A549 (cell line): ENCODE measurements around the gene DARS1. TPM values are rescaled to one million over a fixed set of nuclear protein-coding genes. Genes with fewer than 3 reads are reported as not detected.

Source experiments
- ATAC-seq, 2 experiments: fragments of 200-7000 bp in 1 of 2; fragments of >200 bp in 1 of 2; cut with Nextera tagmentation in 1 of 2; cut with Tn5 transposase in 1 of 2; 3 replicates each; pipeline versions ENCODE4 v1.8.0 to v1.9.1; 2018 to 2020; ENCODE audit warnings: mild to moderate bottlenecking in 1 of 2, moderate library complexity in 1 of 2
- CTCF ChIA-PET: fragments of 300-600 bp; sonication (Branson Sonifier 250); formaldehyde crosslinking; extraction: SDS; loops from one replicate; lab custom pipeline; 2021; ENCODE audit warnings: antibody characterized with exemption, inconsistent platforms; lab: Yijun Ruan, JAX
- POLR2A ChIA-PET: fragments of 350-600 bp; formaldehyde crosslinking; extraction: SDS; loops from one replicate; lab custom pipeline; 2021; ENCODE audit warnings: antibody characterized with exemption, inconsistent platforms; lab: Yijun Ruan, JAX
- DNase-seq, 2 experiments: peaks; one replicate each; pipeline versions ENCODE4 v3.0.0 to v3.0.0-alpha.2; 2011 to 2016; ENCODE audit warnings: low read depth in 1 of 2, low spot score in 1 of 2
- FAIRE-seq: peaks from 2 replicates; lab custom pipeline; 2011; peaks lifted over from hg19 to GRCh38; lab: Jason Lieb, UNC
- H3K27ac ChIP-seq, 2 experiments: fragments of >200 bp; sonication (Bioruptor Twin); formaldehyde crosslinking; 3 replicates each; pipeline ENCODE4 v1.5.1; 2016 to 2017
- H3K4me1 ChIP-seq: fragments of >200 bp; sonication (Bioruptor Twin); formaldehyde crosslinking; 3 replicates; pipeline ENCODE4 v1.6.1; 2016
- H3K4me2 ChIP-seq: fragments of >200 bp; sonication (Bioruptor Twin); formaldehyde crosslinking; 3 replicates; pipeline ENCODE4 v1.6.1; 2016
- H3K4me3 ChIP-seq: fragments of >200 bp; sonication (Bioruptor Twin); formaldehyde crosslinking; 3 replicates; pipeline ENCODE4 v1.5.1; 2016
- H3K9me3 ChIP-seq: fragments of >200 bp; sonication (Bioruptor Twin); formaldehyde crosslinking; 3 replicates; pipeline ENCODE4 v1.6.1; 2016
- BCL3 ChIP-seq: fragments of >200 bp; sonication (Bioruptor Twin); formaldehyde crosslinking; IDR thresholded peaks from 3 replicates; pipeline ENCODE4 v1.6.1; 2016
- BHLHE40 ChIP-seq: IDR thresholded peaks from 2 replicates; pipeline ENCODE4 v1.6.1; 2012; ENCODE audit warnings: low read depth, low read length, inconsistent platforms
- CBX2 ChIP-seq: fragments of 200-600 bp; sonication (generic); IDR thresholded peaks from 2 replicates; pipeline ENCODE4 v1.6.1; 2016; ENCODE audit warnings: low read depth, mild to moderate bottlenecking, borderline replicate concordance
- CHD4 ChIP-seq: fragments of 200-600 bp; sonication (generic); IDR thresholded peaks from 2 replicates; pipeline ENCODE4 v1.6.1; 2016; ENCODE audit warnings: antibody characterized with exemption, mild to moderate bottlenecking, borderline replicate concordance
- CTCF ChIP-seq: fragments of >200 bp; sonication (Bioruptor Twin); formaldehyde crosslinking; IDR thresholded peaks from 3 replicates; pipeline ENCODE4 v1.5.1; 2016
- EHF ChIP-seq: fragments of 250-450 bp; sonication (Bioruptor Pico); IDR thresholded peaks from 2 replicates; pipeline ENCODE4 v1.5.0; 2020; ENCODE audit warnings: mild to moderate bottlenecking
- ELK1 ChIP-seq: fragments of 150-350 bp; IDR thresholded peaks from 2 replicates; pipeline ENCODE4 v1.6.1; 2014; ENCODE audit warnings: low read depth, mild to moderate bottlenecking, low read length
- EP300 ChIP-seq, 2 experiments: fragments of >200 bp; sonication (Bioruptor Twin); formaldehyde crosslinking; IDR thresholded peaks; 2 replicates in 1 of 2; 3 replicates in 1 of 2; pipeline ENCODE4 v1.6.1; 2016 to 2017
- ESRRA ChIP-seq: fragments of 150-350 bp; IDR thresholded peaks from 2 replicates; pipeline ENCODE4 v1.6.1; 2014; ENCODE audit warnings: mild to moderate bottlenecking, low read length, borderline replicate concordance
- FOSB ChIP-seq: fragments of 250-450 bp; sonication (Bioruptor Pico); IDR thresholded peaks from 2 replicates; pipeline ENCODE4 v1.5.0; 2020; ENCODE audit warnings: mild to moderate bottlenecking, moderate library complexity
- GATA3 ChIP-seq: IDR thresholded peaks from 2 replicates; pipeline ENCODE4 v1.6.1; 2012; ENCODE audit warnings: borderline replicate concordance
- HES2 ChIP-seq: fragments of >200 bp; sonication (Bioruptor Twin); formaldehyde crosslinking; IDR thresholded peaks from 2 replicates; pipeline ENCODE4 v1.6.1; 2016
- HOXA7 ChIP-seq: fragments of 250-450 bp; sonication (Bioruptor Pico); IDR thresholded peaks from 2 replicates; pipeline ENCODE4 v1.5.0; 2020; ENCODE audit warnings: mild to moderate bottlenecking, moderate library complexity
- HOXB13 ChIP-seq: fragments of 250-450 bp; sonication (Bioruptor Pico); IDR thresholded peaks from 2 replicates; pipeline ENCODE4 v1.5.0; 2020; ENCODE audit warnings: low read depth, mild to moderate bottlenecking, moderate library complexity
- HOXB5 ChIP-seq: fragments of 250-450 bp; sonication (Bioruptor Pico); IDR thresholded peaks from 2 replicates; pipeline ENCODE4 v1.5.0; 2020; ENCODE audit warnings: mild to moderate bottlenecking, moderate library complexity
- JUN ChIP-seq, 2 experiments: fragments of >200 bp; sonication (Bioruptor Twin); formaldehyde crosslinking; IDR thresholded peaks; 2 replicates in 1 of 2; 3 replicates in 1 of 2; pipeline ENCODE4 v1.6.1; 2016 to 2017
- JUNB ChIP-seq: fragments of >200 bp; sonication (Bioruptor Twin); formaldehyde crosslinking; IDR thresholded peaks from 2 replicates; pipeline ENCODE4 v1.6.1; 2016
- KDM1A ChIP-seq: fragments of 200-600 bp; sonication (generic); IDR thresholded peaks from 2 replicates; pipeline ENCODE4 v1.6.1; 2016; ENCODE audit warnings: low read depth, mild to moderate bottlenecking
- MAFK ChIP-seq: fragments of 450-650 bp; IDR thresholded peaks from 2 replicates; pipeline ENCODE4 v1.6.1; 2014; ENCODE audit not compliant: partially characterized antibody
- MAX ChIP-seq: IDR thresholded peaks from 2 replicates; pipeline ENCODE4 v1.6.1; 2012
- MAZ ChIP-seq: fragments of 150-350 bp; IDR thresholded peaks from 2 replicates; pipeline ENCODE4 v1.6.1; 2014; ENCODE audit warnings: antibody characterized with exemption, low read depth, low read length, borderline replicate concordance
- MYC ChIP-seq: IDR thresholded peaks from 2 replicates; pipeline ENCODE4 v1.6.1; 2012; ENCODE audit warnings: mild to moderate bottlenecking, inconsistent platforms, low read length, improper control_type of control experiment, borderline replicate concordance
- NPAS2 ChIP-seq: fragments of 250-450 bp; sonication (Bioruptor Pico); IDR thresholded peaks from 2 replicates; pipeline ENCODE4 v1.8.0; 2022; ENCODE audit warnings: mild to moderate bottlenecking, moderate library complexity, borderline replicate concordance
- PHF8 ChIP-seq: fragments of 200-600 bp; sonication (generic); IDR thresholded peaks from 2 replicates; pipeline ENCODE4 v1.6.1; 2016; ENCODE audit warnings: low read depth, mild to moderate bottlenecking, antibody characterized with exemption, moderate library complexity, borderline replicate concordance
- POLR2A ChIP-seq: IDR thresholded peaks from 2 replicates; pipeline ENCODE4 v1.6.1; 2012; ENCODE audit warnings: mild to moderate bottlenecking, low read length
- POLR2AphosphoS2 ChIP-seq: conservative IDR thresholded peaks from 2 replicates; pipeline ENCODE4 v1.6.1; 2012; ENCODE audit warnings: low read length, improper control_type of control experiment, inconsistent platforms
- RARB ChIP-seq: fragments of 250-450 bp; sonication (Bioruptor Pico); IDR thresholded peaks from 2 replicates; pipeline ENCODE4 v1.8.0; 2021; ENCODE audit warnings: mild to moderate bottlenecking, moderate library complexity
- RFX5 ChIP-seq: fragments of 450-650 bp; IDR thresholded peaks from 2 replicates; pipeline ENCODE4 v1.7.1; 2014; ENCODE audit warnings: antibody characterized with exemption, mild to moderate bottlenecking, moderate library complexity
- RNF2 ChIP-seq: fragments of 200-600 bp; sonication (generic); IDR thresholded peaks from 2 replicates; pipeline ENCODE4 v1.6.1; 2016; ENCODE audit warnings: low read depth, mild to moderate bottlenecking, antibody characterized with exemption, moderate library complexity, borderline replicate concordance
- SREBF2 ChIP-seq: fragments of 450-650 bp; IDR thresholded peaks from 2 replicates; pipeline ENCODE4 v1.6.1; 2014; ENCODE audit warnings: mild to moderate bottlenecking, moderate library complexity
- TP53 ChIP-seq: fragments of 250-450 bp; sonication (Bioruptor Pico); IDR thresholded peaks from 2 replicates; pipeline ENCODE4 v1.5.0; 2021; ENCODE audit warnings: mild to moderate bottlenecking, moderate library complexity
- ZC3H11A ChIP-seq: fragments of 450-650 bp; IDR thresholded peaks from 2 replicates; pipeline ENCODE4 v1.6.1; 2014; ENCODE audit warnings: antibody characterized with exemption, mild to moderate bottlenecking
- WGBS: methylation state at CpG from one replicate; pipeline ENCODE4 v1.1.6; 2017; ENCODE audit errors: missing lambda C conversion rate; 5-methylcytosine and 5-hydroxymethylcytosine counted together
- polyA plus RNA-seq, 4 experiments: library from polyadenylated mRNA; depleted of rRNA in 3 of 4; stranded (reverse); fragments of >200 nt; fragmentation: RNase III in 1 of 4; extraction: RNeasy Plus Mini Kit Qiagen cat#74134 plus additional on column Dnase treatment in 1 of 4; gene quantifications; 2 replicates in 3 of 4; 3 replicates in 1 of 4; pipeline ENCODE4 v1.2.3, GENCODE V29; 2011 to 2017

Gene DARS1
- polyA plus RNA-seq, 2 of the 4 experiments (the other 2 are of a cell fraction): 83.8 to 130 TPM

GRCh38 chr2:136013136-136013685 is 27.8 kb upstream of the DARS1 start:
- no peak for FAIRE-seq

GRCh38 chr2:136012315-136012714 is 26.9 kb upstream of the DARS1 start:
- FAIRE-seq: no peak
- TF ChIP-seq ELK1: no peak
- TF ChIP-seq CHD4: no peak
- TF ChIP-seq MAZ: no peak
- TF ChIP-seq JUNB: no peak
- TF ChIP-seq CTCF: no peak
- no peak for TF ChIP-seq BHLHE40
- no peak for TF ChIP-seq RARB (CRISPR knock-in tag)
- TF ChIP-seq MAFK: no peak
- no peak for TF ChIP-seq EHF (CRISPR knock-in tag)
- no peak for TF ChIP-seq HOXB5
- no peak for TF ChIP-seq KDM1A
- TF ChIP-seq FOSB (CRISPR knock-in tag): no peak
- TF ChIP-seq SREBF2: no peak
- TF ChIP-seq ESRRA: no peak
- TF ChIP-seq MAX: no peak
- no peak for TF ChIP-seq PHF8
- no peak for TF ChIP-seq JUN (IDR thresholded peaks at IDR 0.05)
- no peak for TF ChIP-seq MYC
- no peak for TF ChIP-seq HES2
- TF ChIP-seq EP300 (IDR thresholded peaks at IDR 0.05): no peak
- TF ChIP-seq, all 56 proteins: peak for 0
- ATAC-seq: no peak
- POLR2A ChIA-PET: no interaction called here
- Histone ChIP-seq H3K27ac (no peak overlapping the region), H3K4me3 (no peak overlapping the region), H3K9me3 (no peaks in the 10 kb centered on the region), H3K4me2 (no peak overlapping the region), H3K4me1 (no peaks in the 10 kb centered on the region)
- DNase-seq: no peak
- CTCF ChIA-PET: no interaction called here
- WGBS: 83% methylated on average over 2 of the region's 2 CpGs

More at GRCh38 chr2:136013136-136013685, 27.8 kb upstream of the DARS1 start:
- Histone ChIP-seq H3K27ac (no peak overlapping the region), H3K4me2 (no peak overlapping the region), H3K9me3 (no peaks in the 10 kb centered on the region), H3K4me1 (no peaks in the 10 kb centered on the region), H3K4me3 (no peak overlapping the region)
- ChIA-PET CTCF (no interaction called here), POLR2A (no interaction called here)
- WGBS: 66% methylated on average over 3 of the region's 3 CpGs
- TF ChIP-seq HOXA7 (CRISPR knock-in tag) (no peak), CBX2 (no peak), FOSB (CRISPR knock-in tag) (no peak), MAZ (no peak), RFX5 (no peak), RNF2 (no peak), NPAS2 (CRISPR knock-in tag) (no peak), CTCF (no peak), PHF8 (no peak), GATA3 (no peak), ZC3H11A (no peak), TP53 (CRISPR knock-in tag) (no peak), POLR2AphosphoS2 (no peak), JUN (IDR thresholded peaks at IDR 0.05) (no peak), HOXB13 (no peak), BCL3 (no peak), EP300 (IDR thresholded peaks at IDR 0.05) (no peak), POLR2A (no peak), MYC (no peak)
- ATAC-seq (no peak), DNase-seq (no peak)
